Activated CD4-positive, alpha-beta T cell treated with anti-CD3 and anti-CD28 coated beads, Interleukin-10, Interleukin-2, amounts not matched to agents 100 ng/mL and 50 ng/mL, durations not matched to agents 16 hours and 8 hours (primary cell): ENCODE data around the gene DCBLD2.

Experiments
- DNase-seq: peaks from one replicate; pipeline ENCODE4 v3.0.0-alpha.2; 2020

Gene DCBLD2

DNA sequence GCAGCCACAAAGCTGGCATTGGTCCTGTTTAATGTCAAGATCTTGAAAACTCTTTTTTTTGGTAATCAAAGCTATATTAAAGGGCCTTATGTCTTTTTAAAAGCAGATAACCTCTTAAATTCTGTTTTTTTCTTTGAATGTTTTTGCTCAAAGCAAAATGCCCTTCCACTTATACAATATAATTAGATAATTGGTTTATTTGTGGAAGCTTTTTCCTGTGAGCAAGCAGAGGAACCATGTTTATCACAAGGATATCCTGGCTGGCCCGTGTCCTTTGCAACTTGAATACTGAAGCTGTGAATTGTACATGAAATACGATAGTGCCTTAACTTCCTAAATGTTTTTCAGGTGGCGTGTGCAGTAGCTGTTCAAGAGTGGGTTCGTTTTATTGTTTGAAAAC, 135.8 kb downstream of the DCBLD2 start:
- DNase-seq: no peak

DNA sequence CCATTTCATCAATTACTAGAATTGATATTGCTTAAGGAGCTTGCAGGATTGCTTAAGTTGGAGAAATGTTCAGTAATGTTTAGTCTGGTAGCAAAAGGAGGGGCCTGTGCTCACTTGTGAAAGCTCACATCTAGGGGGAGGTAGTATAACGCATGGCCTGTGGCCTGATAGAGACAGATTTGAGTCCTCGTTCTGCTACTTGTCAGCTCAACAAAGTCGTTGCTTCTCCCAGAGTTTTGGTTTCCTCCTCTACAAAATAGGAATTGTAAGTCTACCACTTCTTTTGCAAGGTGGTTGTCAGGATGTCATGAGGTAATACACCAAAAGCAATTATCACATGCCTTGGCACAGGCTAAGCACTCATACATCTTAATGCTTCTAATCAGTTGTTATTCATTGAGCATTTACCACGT, 137.0 kb downstream of the DCBLD2 start:
- no peak for DNase-seq

DNA sequence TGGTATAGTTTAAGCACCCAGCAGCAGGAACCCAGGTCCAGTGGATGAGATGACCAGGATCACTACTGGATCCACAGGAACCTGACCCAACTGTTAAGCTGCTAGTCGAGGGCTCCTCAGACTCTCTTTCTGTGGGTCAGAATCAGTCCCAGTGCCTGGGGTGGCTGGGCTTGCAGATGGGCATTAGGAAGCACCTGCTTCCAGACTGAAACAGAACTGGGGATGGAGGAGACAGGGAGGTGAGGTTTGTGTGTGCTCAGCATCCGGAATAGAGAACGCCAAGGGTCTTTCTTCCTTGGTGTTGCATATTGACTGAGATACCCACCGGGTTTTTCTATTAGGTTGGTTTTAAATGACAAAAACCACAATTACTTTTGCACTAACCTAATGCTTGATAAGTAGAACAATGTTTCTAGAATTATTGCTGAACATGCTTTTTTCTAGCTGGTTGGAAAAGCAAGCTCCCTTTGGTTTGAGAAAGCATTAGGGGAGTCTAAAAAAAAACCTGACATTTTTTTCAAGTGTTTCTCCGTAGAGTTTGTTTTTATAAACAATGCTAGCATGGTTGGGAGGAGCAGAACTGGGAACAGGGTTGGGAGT, 137.6 kb downstream of the DCBLD2 start:
- no peak for DNase-seq

DNA sequence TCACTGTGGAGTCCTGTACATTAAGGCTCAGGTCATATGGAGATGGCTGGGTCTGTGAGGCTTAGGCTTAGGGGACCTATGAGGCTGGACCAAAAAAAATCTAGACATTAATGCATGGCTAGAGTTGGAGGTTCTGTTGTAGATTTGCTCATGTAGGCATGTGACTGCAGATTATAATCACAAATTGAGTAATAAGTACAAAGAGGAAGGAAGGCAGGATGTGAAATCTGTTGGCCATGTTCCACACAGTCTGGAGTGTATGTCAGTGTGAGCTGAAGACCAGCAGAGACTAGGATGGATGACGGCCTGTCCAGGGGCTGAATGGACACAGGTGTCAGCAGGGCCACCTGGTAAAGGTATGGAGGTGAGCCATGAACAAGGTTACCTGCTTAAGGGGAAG, 138.4 kb downstream of the DCBLD2 start, which contains the start of gene ST3GAL6:
Gene ST3GAL6, plus strand, starts transcription at position 265 of the 400 bp plus-strand sequence. CDS start 5,101 bp downstream, outside the sequence.
- DNase-seq: no peak

DNA sequence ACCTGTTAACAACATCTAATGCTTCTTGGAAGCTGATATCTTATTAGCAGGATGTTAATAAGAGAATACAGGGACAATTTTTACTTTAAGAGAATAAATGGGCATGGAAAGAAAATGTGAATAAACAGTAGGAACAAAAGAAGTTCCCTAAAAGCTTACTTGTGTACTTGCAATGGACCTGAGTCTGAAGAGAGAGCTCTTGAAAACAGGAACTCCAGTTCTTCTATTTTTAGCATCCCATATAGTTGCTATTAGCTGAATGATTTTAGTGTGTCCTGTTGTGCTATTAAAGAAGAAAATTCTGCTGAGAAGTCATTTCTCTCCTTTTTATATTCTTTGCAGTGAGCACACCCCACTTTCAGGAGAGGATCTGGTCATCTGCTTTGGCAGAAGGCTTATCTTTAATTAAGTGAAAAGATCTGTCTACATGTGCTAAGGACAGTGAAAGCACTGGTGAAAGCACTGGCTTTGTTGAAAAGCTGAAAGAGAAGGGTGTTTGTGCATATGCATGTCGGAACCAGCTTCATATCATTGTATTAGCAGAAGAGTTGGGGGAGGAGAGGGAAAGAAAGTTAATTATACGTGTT, 139.8 kb downstream of the DCBLD2 start:
- no peak for DNase-seq

DNA sequence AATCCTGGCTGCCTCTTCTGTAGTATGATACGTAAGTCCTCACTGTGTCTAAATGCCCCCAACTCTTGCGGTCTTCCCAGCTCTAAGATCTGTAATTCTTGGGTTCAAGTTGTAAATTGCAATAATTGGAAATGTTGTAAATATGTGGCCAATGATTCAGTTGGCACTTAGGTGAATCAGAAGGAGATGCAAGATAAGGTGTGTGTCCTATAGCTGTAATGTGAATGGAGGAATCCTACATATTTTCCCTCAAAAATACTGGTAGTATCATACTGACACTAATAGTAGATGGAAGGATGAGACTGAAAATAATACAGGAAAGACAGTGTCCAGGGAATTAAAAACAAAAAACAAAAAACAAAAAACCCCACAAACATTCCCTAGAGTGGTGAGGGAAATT, 141.9 kb downstream of the DCBLD2 start:
- no peak for DNase-seq

DNA sequence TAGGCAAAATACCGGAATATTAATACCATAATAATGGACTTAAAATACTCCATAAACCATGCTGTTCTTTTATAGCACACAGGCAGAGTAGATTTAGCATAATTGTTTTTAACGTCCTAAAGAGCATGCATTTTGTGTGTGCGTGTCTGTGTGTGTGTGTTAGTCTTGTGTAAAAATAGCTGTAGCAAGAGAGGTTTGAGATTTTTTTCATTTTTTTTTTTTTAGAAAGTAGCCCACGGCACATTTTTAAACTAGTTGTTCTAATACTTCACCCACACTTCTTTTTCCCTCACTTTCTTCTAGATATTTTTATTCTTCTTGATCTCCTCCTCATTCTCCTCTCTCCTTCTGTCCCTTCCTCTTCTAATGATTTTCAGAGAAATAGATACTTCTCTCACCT, 145.9 kb downstream of the DCBLD2 start:
- DNase-seq: no peak

DNA sequence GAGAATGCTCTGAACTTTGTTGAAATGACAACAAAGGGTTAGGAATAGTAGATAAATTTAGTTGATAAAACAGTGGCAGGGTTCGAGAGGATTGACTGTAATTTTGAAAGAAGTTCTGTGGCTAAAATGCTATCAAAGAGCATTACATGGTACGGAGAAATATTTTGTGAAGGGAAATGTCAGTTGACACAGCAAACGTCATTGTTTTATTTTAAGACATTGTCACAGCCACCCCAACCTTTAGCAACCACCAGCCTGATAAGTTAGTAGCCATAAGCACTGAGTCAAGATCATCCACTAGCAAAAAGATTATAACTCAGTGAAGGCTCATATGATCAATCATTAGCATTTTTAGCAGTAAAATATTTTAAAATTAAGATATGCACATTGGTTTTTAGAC, 147.0 kb downstream of the DCBLD2 start:
- DNase-seq: no peak

DNA sequence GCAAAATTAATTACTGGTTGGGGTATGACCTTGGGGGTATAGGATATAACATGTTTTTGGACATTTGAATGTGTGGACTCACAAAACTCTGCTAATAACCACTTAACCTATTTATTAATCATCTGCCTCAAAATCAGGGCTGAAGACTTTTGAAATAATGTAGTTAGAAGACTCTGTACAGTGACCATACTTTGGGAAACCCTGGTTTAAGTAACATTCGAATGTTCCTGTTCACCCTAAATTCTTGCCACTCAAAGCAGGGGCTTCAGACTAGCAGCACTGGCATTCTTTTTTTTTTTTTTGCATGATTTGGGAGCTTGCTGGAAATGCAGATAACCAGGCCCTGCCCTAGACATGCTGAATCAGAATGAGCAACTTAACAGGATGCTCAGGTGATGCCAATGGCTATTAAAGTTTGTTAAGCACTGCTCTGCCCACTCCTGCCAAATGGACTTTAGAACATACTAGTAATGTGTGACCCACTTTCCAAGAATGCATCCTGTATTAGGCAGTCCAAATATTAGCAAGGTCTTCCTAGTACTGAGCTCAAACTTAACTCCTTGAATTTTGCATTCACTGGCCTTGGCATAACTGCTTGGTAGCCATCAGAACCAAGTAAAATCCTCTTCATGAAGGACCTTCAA, 151.1 kb downstream of the DCBLD2 start:
- DNase-seq: no peak

DNA sequence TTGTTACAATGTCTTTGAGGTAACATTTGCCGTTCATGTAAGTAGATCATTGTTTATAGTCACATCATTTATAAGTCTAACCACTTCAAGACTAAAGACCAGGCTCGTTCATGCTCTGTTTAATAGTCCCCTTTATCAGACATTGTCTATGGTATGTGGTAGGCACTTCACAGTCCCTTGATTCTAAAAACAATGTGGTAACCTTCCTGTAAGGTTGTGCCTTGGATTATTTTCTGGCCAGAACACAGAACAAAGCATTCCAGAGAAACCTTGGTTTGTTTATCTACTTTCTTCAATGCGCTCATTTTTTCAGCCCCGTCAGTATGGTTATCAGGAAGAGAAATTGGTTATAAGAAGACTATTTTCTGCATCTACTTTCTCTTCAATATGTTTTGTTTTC, 154.6 kb downstream of the DCBLD2 start:
- DNase-seq: no peak

DNA sequence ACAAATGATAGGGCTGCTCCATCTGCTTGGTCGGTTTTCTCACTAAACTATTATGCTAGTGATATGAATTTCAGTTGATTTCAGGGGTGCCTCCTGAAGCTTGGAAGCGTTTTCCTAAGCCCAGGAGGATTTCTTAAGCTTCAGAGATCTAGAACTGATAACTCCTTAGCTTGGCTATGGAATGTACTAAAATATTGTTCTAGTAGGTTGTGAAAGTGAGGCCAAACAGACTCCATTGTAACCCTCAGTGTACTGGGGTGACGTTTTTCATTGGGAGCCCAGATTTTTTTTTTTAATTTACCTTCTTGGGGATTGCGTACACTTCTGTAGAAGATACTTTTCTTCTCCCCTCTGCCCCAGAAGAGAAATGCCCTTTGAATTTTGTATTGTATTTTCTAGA, 155.4 kb downstream of the DCBLD2 start:
- no peak for DNase-seq
